Activated CD8-positive, alpha-beta T cell treated with anti-CD3 and anti-CD28 coated beads, Interleukin-2, amount 10 ng/mL, durations not matched to agents 7 days and 5 days (primary cell): ENCODE measurements around the gene AKR1E2. TPM values are rescaled to one million over a fixed set of nuclear protein-coding genes. Genes with fewer than 3 reads are reported as not detected.

Experiments
- total RNA-seq, 2 experiments: library from RNA; stranded (reverse); gene quantifications; one replicate each; pipeline ENCODE4 v1.2.3, GENCODE V29; 2021

The AKR1E2 gene
- total RNA-seq, 2 experiments from 2014 or later, result 6.5 to 8.9 TPM

Other genes with a start within 250 kb of the AKR1E2 start
- under 1 TPM; 0.79 to 0.83 TPM for gene AKR1C1, start 137.2 kb downstream of the AKR1E2 start, total RNA-seq
- not detected for gene AKR1C2, start 177.7 kb downstream of the AKR1E2 start, total RNA-seq